T-helper 1 cell treated with Interleukin-12 subunit alpha and Interleukin-12 subunit beta and Interleukin-4 antibody, amounts not matched to agents 30 μg/mL and 1 μg/mL, for 36 hours (primary cell): ENCODE results near the gene ASCC2.
"Not testable (repeated sequence)": the region's sequence is repeated elsewhere in the genome, so short reads cannot be mapped to it uniquely, and the experiment has no call there.

Experiments used
- H3K27ac Mint-ChIP-seq: one replicate; pipeline ENCODE4 v1.8.0; 2021; ENCODE audit warnings: mild to moderate bottlenecking, mixed read lengths
- H3K27me3 Mint-ChIP-seq: one replicate; pipeline ENCODE4 v1.8.0; 2021; ENCODE audit warnings: low read depth, mixed read lengths
- H3K36me3 Mint-ChIP-seq: one replicate; pipeline ENCODE4 v1.8.0; 2021; ENCODE audit warnings: low read depth, mixed read lengths
- H3K4me1 Mint-ChIP-seq: one replicate; pipeline ENCODE4 v1.8.0; 2021; ENCODE audit warnings: low read depth, mixed read lengths
- H3K4me3 Mint-ChIP-seq: one replicate; pipeline ENCODE4 v1.8.0; 2021; ENCODE audit warnings: mild to moderate bottlenecking, moderate library complexity, mixed read lengths
- H3K9me3 Mint-ChIP-seq: one replicate; pipeline ENCODE4 v1.8.0; 2021; ENCODE audit warnings: mixed read lengths

ASCC2 gene

GRCh38 chr22:29839039-29839438 lies 965 bp upstream of the ASCC2 start:
- Mint-ChIP-seq H3K4me3 (peak overlapping the region; percentile 96), H3K9me3 (no peaks in the 10 kb centered on the region), H3K27me3 (peaks cover 6% of the 10 kb centered on the region), H3K36me3 (peaks cover 12% of the 10 kb centered on the region), H3K27ac (peak overlapping the region; percentile 90), H3K4me1 (peaks cover 23% of the 10 kb centered on the region)

- peak overlapping the region; percentile 90 for H3K27ac Mint-ChIP-seq
- H3K4me3 Mint-ChIP-seq, result peak overlapping the region; percentile 96
- peaks cover 6% of the 10 kb centered on the region for H3K27me3 Mint-ChIP-seq
- no peaks in the 10 kb centered on the region for H3K9me3 Mint-ChIP-seq
- H3K4me1 Mint-ChIP-seq, result peaks cover 23% of the 10 kb centered on the region
- peaks cover 14% of the 10 kb centered on the region for H3K36me3 Mint-ChIP-seq
Measured at GRCh38 chr22:29838599-29838956, 504 bp upstream of the ASCC2 start.

GRCh38 chr22:29836791-29837370 lies 1.2 kb downstream of the ASCC2 start:
- Mint-ChIP-seq H3K4me1 (peaks cover 23% of the 10 kb centered on the region), H3K4me3 (peak overlapping the region; percentile 96), H3K36me3 (peaks cover 20% of the 10 kb centered on the region), H3K27ac (peak overlapping the region; percentile 55)
- not testable (repeated sequence) for H3K27me3 Mint-ChIP-seq, H3K9me3 Mint-ChIP-seq

- H3K27me3 Mint-ChIP-seq, result no peaks in the 10 kb centered on the region
- H3K4me1 Mint-ChIP-seq, result peaks cover 24% of the 10 kb centered on the region
- peaks cover 28% of the 10 kb centered on the region for H3K36me3 Mint-ChIP-seq
- H3K9me3 Mint-ChIP-seq, result no peaks in the 10 kb centered on the region
- no peak overlapping the region for H3K27ac Mint-ChIP-seq
- no peak overlapping the region for H3K4me3 Mint-ChIP-seq
Measured at GRCh38 chr22:29834046-29834445, 4.0 kb downstream of the ASCC2 start.

GRCh38 chr22:29833392-29833965 lies 4.6 kb downstream of the ASCC2 start:
- H3K9me3 Mint-ChIP-seq, result no peaks in the 10 kb centered on the region
- no peak overlapping the region for H3K4me3 Mint-ChIP-seq
- H3K4me1 Mint-ChIP-seq, result peaks cover 19% of the 10 kb centered on the region
- H3K27me3 Mint-ChIP-seq, result no peaks in the 10 kb centered on the region
- no peak overlapping the region for H3K27ac Mint-ChIP-seq
- peaks cover 29% of the 10 kb centered on the region for H3K36me3 Mint-ChIP-seq

- H3K27ac Mint-ChIP-seq, result no peak overlapping the region
- no peaks in the 10 kb centered on the region for H3K27me3 Mint-ChIP-seq
- peaks cover 37% of the 10 kb centered on the region for H3K36me3 Mint-ChIP-seq
- H3K4me3 Mint-ChIP-seq, result no peak overlapping the region
- H3K4me1 Mint-ChIP-seq, result peaks cover 18% of the 10 kb centered on the region
- H3K9me3 Mint-ChIP-seq, result no peaks in the 10 kb centered on the region
Measured at GRCh38 chr22:29831958-29832357, 6.1 kb downstream of the ASCC2 start.

GRCh38 chr22:29831186-29831921 lies 6.7 kb downstream of the ASCC2 start:
- H3K9me3 Mint-ChIP-seq, result no peaks in the 10 kb centered on the region
- no peaks in the 10 kb centered on the region for H3K27me3 Mint-ChIP-seq
- H3K36me3 Mint-ChIP-seq, result peaks cover 37% of the 10 kb centered on the region
- no peak overlapping the region for H3K27ac Mint-ChIP-seq
- peaks cover 17% of the 10 kb centered on the region for H3K4me1 Mint-ChIP-seq
- H3K4me3 Mint-ChIP-seq, result no peak overlapping the region

- Mint-ChIP-seq H3K36me3 (peaks cover 34% of the 10 kb centered on the region), H3K27ac (no peak overlapping the region), H3K9me3 (no peaks in the 10 kb centered on the region), H3K4me1 (peaks cover 11% of the 10 kb centered on the region), H3K27me3 (no peaks in the 10 kb centered on the region), H3K4me3 (no peak overlapping the region)
Measured at GRCh38 chr22:29830585-29830984, 7.5 kb downstream of the ASCC2 start.

- not testable (repeated sequence) for H3K27me3 Mint-ChIP-seq, H3K9me3 Mint-ChIP-seq, H3K4me3 Mint-ChIP-seq, H3K4me1 Mint-ChIP-seq
- Mint-ChIP-seq H3K27ac (peak overlapping the region; percentile 34), H3K36me3 (peaks cover 42% of the 10 kb centered on the region)
Measured at GRCh38 chr22:29827726-29828125, 10.3 kb downstream of the ASCC2 start.

GRCh38 chr22:29827091-29827490 lies 11.0 kb downstream of the ASCC2 start:
- no peaks in the 10 kb centered on the region for H3K27me3 Mint-ChIP-seq
- H3K4me3 Mint-ChIP-seq, result no peak overlapping the region
- peaks cover 13% of the 10 kb centered on the region for H3K4me1 Mint-ChIP-seq
- no peaks in the 10 kb centered on the region for H3K9me3 Mint-ChIP-seq
- H3K36me3 Mint-ChIP-seq, result peaks cover 42% of the 10 kb centered on the region
- H3K27ac Mint-ChIP-seq, result peak overlapping the region; percentile 43

- Mint-ChIP-seq H3K4me1 (peaks cover 21% of the 10 kb centered on the region), H3K27me3 (no peaks in the 10 kb centered on the region), H3K27ac (no peak overlapping the region), H3K9me3 (no peaks in the 10 kb centered on the region), H3K36me3 (peaks cover 45% of the 10 kb centered on the region), H3K4me3 (no peak overlapping the region)
Measured at GRCh38 chr22:29825578-29825977, 12.5 kb downstream of the ASCC2 start.

GRCh38 chr22:29824677-29825076 lies 13.4 kb downstream of the ASCC2 start:
- Mint-ChIP-seq H3K27ac (no peak overlapping the region), H3K36me3 (peaks cover 45% of the 10 kb centered on the region), H3K9me3 (no peaks in the 10 kb centered on the region), H3K4me1 (peaks cover 21% of the 10 kb centered on the region), H3K27me3 (no peaks in the 10 kb centered on the region), H3K4me3 (no peak overlapping the region)

- peak overlapping the region; percentile 15 for H3K4me3 Mint-ChIP-seq
Measured at GRCh38 chr22:29821291-29822016, 16.6 kb downstream of the ASCC2 start.

GRCh38 chr22:29820961-29821290 lies 17.1 kb downstream of the ASCC2 start:
- H3K9me3 Mint-ChIP-seq, result no peaks in the 10 kb centered on the region
- H3K36me3 Mint-ChIP-seq, result peaks cover 45% of the 10 kb centered on the region
- no peak overlapping the region for H3K4me3 Mint-ChIP-seq
- peak overlapping the region; percentile 95 for H3K27ac Mint-ChIP-seq
- H3K4me1 Mint-ChIP-seq, result peaks cover 16% of the 10 kb centered on the region
- no peaks in the 10 kb centered on the region for H3K27me3 Mint-ChIP-seq

More at GRCh38 chr22:29821291-29822016, 16.6 kb downstream of the ASCC2 start:
- H3K9me3 Mint-ChIP-seq, result no peaks in the 10 kb centered on the region
- peaks cover 45% of the 10 kb centered on the region for H3K36me3 Mint-ChIP-seq
- H3K27ac Mint-ChIP-seq, result peak overlapping the region; percentile 95
- peaks cover 16% of the 10 kb centered on the region for H3K4me1 Mint-ChIP-seq
- H3K27me3 Mint-ChIP-seq, result no peaks in the 10 kb centered on the region

- H3K4me3 Mint-ChIP-seq, result no peak overlapping the region
- peaks cover 16% of the 10 kb centered on the region for H3K4me1 Mint-ChIP-seq
- H3K9me3 Mint-ChIP-seq, result no peaks in the 10 kb centered on the region
- no peak overlapping the region for H3K27ac Mint-ChIP-seq
- H3K36me3 Mint-ChIP-seq, result peaks cover 42% of the 10 kb centered on the region
- no peaks in the 10 kb centered on the region for H3K27me3 Mint-ChIP-seq
Measured at GRCh38 chr22:29819501-29819900, 18.6 kb downstream of the ASCC2 start.
